ENCODE measurements around the gene CXCL14. TPM values are rescaled to one million over a fixed set of nuclear protein-coding genes. Genes with fewer than 3 reads are reported as not detected.

Gene CXCL14
- polyA plus RNA-seq, 1 donor, result 41.2 TPM

GRCh38 chr5:135596157-135596763 is 17.5 kb upstream of the CXCL14 start:
- no peak for DNase-seq

DNA sequence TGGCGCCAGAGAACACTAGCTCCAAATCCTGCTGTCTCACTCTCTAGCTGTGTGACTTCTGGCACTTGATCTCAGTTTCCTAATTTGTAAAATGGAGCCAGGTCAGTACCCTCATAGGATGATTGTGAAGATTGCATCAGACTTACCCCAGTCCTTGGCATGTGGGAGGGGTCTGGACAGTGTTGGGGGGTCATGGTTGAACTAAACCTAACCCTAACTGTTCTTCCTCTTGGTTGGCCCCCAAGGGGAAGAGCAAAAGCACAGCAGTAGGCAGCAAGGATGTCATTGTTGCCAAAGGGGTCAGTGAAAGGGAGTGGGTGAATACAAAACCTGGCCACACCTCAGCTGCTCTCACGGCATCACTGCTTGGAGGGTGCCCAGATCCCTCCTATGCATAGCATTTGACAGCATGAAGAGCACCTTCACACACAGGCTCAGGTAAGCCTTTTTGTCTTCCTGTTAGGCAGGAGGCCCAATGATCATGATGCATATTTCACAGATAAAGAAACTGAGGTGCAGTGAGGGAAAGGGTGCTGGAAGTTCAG is 15.7 kb upstream of the CXCL14 start:
- no peak for DNase-seq

- DNase-seq, result no peak
Measured at GRCh38 chr5:135593886-135594285, 15.1 kb upstream of the CXCL14 start.

DNA sequence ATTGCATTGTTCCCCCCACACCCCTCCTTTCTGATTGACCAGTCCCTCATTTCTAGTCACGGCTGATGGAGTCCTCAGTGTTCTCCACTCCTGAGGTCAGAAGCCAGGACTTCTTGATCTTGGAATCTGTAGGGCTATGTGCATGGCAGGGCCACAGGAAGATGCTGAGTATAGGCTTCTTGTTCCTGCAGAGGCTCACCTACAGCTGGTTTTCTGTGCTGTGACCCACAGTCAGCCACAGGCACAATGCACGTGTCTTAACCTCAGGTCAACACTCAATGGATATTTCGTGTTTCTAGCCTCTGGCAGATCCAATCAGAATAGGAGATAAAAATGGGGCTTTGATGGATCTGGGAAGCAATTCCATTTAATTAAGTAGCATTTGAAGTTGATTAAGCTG is 14.3 kb upstream of the CXCL14 start:
- DNase-seq, result no peak

GRCh38 chr5:135592312-135593045 is 13.7 kb upstream of the CXCL14 start:
- DNase-seq, result no peak

GRCh38 chr5:135591277-135591676 is 12.5 kb upstream of the CXCL14 start:
- DNase-seq, result no peak

DNA sequence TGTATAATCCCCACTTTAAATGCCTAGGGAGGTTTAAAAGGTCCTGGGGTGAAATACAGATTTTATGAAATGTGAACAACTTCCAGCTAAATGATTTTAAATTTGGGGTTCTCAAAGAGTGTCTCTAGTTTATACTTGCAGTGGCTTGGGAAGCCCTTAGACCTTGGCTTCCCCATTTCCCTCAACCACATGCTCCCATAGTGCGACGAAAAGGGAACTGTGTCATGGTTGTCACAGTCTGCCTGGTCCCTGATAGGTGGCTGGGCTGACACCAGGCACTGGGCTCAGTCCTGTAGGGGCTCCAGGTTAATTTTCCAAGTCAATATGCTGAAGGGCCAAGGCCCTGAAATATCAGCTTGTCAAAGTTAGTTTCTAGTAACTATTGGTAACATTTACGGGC is 10.4 kb upstream of the CXCL14 start:
- DNase-seq, result no peak

DNA sequence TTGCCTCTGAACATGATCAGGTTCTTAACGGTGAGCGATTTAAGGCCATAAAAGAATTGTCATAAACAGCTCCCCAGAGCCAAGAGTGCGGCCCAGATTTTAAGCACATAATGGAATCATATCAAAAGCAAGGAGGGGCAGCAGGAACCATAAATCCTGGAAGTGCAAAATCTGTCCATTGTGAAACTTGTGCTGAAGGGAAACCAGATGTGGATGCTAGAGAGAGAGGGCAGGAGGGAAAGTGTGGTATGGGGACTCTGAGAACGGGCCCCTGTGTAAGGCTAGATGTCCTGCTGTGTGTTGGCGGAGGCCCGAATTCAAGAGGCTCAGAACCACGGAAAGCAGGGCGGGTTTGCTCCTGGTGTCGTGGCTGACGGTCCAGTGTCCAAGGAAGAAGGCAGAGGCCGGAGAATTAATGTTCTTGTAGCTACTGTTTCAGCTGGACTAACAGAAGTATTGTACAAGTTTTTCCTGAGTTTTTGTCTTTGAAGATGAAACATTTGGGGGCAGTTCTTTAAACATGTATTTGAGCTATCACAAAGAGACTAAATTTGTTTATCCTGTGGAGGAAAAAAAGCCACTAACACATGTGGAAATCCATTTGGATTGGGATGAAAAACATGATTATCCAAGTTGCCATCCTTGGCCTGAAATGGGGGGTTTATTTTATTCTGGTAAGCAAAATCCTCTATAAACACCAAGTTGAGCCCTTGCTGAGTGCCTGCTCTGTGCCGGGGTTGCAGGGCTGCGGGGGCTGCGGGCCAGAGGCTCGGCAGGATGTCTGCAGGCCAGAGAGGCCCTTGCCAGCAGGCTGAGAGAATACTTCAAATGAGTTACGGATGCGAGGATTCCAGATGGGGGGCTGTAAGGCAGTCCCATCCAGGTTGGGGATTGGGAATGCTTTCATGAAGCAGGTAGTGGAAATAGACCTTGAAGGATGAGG is 9.2 kb upstream of the CXCL14 start:
- DNase-seq, result no peak

- DNase-seq, result no peak
Measured at GRCh38 chr5:135584918-135585317, 6.1 kb upstream of the CXCL14 start.

DNA sequence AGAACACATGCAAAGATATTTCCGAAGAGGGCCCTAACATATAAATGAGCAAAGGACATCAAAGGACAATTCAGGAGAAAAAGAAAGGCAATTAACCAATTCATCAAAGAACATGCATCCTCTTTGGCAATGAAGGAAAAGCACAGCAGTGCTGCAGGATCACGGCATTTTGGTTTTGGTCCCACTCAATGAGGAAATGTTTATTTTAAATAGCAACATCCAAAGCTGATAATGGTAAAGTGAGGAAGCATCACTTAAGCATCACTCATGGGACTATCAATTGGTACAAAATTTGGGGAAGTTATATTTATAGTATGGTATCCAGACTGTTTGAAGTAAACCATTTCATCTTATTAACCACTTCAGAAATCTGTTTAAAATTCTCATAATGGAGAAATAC is 5.5 kb upstream of the CXCL14 start:
- DNase-seq, result no peak

DNA sequence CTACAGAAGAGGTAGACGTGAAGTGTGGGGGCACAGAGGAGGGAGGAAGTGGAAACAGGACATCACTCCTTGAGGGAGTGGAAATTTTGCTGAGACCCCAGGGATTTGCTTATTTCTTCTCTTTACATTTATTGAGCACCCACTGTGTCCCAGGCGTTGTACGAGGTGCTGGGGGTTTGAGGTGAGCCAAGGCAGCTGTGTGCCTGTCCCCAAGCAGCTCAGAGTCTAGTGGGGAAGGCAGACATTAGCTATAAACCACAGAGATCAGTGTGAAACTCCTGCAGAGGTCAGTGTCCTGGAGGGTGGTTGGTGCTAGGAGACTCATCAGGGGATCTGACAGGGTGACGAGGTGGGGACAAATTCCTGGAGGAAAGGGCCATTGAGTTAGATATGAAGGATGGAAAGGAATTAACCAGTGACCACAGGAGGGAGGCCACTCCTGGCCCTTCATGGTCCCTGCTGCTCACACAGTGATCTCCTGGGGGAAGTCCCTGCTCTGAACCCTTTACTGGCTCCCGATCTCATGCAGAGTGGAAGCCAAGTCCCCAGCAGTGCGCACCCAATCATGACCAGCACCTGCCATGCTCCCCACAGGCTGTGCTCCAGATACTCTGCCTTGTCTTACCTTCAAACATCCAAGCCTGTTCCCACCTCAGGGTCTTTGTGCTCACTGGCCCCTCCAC is 3.4 kb upstream of the CXCL14 start:
- DNase-seq, result no peak

- DNase-seq, result no peak
Measured at GRCh38 chr5:135578305-135578684, 496 bp downstream of the CXCL14 start.

GRCh38 chr5:135577421-135577820 is 1.4 kb downstream of the CXCL14 start:
- DNase-seq, result no peak

GRCh38 chr5:135576075-135576599 is 2.7 kb downstream of the CXCL14 start:
- no peak for DNase-seq

GRCh38 chr5:135574493-135574892 is 4.3 kb downstream of the CXCL14 start:
- no peak for DNase-seq

GRCh38 chr5:135571902-135572301 is 6.9 kb downstream of the CXCL14 start:
- DNase-seq, result no peak

- no peak for DNase-seq
Measured at GRCh38 chr5:135571066-135571609, 7.7 kb downstream of the CXCL14 start.

DNA sequence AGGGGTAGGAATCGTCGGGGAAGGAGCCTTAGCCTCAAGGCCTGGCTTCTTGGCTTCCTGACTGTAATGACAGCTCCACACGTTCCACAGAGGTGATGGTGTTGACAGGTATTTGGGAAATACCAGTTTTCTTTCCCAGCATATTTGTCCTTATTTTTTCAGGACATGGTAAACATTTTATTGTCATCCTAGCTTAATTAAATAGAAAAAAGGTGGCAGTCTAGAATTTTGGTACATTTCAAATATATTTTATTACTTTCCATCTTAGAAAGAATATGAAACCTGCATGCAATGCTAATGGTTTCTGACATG is 8.4 kb downstream of the CXCL14 start:
- no peak for DNase-seq

- no peak for DNase-seq
Measured at GRCh38 chr5:135569755-135570452, 8.9 kb downstream of the CXCL14 start.

- DNase-seq, result no peak
Measured at GRCh38 chr5:135568923-135569360, 9.8 kb downstream of the CXCL14 start.

DNA sequence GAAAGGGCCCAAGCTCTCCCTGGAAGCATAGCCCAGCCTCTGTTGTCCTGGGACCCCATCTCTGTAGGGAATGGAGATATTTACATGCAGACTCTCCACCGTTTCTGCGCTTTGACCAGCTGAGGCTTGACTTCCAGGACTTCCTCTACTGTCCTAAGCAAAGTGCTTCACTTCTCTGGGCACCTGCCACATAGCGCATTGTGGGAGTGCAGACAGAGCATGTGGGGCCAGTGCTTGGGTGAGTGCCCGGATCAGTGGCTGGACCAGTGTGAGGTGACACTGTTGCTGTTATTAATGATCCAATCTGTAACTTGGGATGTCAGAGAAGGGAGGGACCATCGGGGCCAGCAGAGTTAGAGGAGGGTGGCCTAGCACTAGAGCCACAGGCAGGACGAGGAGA is 10.5 kb downstream of the CXCL14 start:
- no peak for DNase-seq
